ENCODE results near the gene TNNT2.
A peak's percentile ranks its signal among the peaks of the same experiment; 100 is the strongest.

TNNT2 gene

DNA sequence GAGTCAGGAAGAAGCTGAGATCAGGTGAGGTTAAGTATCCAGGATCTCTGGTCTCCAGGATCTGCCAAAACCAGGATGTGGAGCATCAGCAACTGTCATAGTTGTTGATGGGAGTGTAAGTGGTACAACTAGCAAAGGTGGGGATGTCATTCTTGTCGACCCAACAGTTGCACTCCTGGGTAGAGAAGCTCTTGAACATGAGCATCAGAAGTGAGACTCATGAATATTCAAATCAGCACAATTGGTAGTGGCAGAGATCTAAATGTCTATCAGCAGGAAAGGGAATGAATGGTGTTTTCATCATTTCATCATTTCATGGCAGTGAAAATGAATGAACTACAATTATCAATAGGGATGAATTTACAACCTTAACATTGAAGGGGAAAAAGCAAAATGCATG, 25.9 kb upstream of the TNNT2 start:
- DNase-seq (ENCODE audit: low read depth in 2 of 2): no peak

GRCh38 chr1:201401700-201402099, 24.2 kb upstream of the TNNT2 start:
- DNase-seq (ENCODE audit: low read depth in 2 of 2): no peak

DNA sequence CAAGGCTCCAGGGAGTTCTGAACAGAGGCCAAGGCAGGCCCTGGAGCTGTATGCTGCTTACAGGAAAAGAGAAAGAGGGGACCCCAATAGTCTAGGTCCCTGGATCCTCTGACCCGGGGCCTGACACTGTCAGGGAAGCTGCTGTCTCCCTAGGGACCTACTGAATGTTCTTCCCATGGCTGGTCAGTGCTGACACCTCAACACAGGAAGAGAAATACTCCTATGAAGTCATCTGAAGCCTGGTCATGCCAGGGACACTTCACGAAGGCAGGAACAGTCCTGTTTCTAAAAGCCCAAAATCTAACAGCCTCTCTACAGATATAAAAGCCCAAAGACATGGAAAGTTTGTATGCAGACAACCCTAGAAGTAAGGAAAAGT, 23.4 kb upstream of the TNNT2 start:
- no peak for DNase-seq (ENCODE audit: low read depth in 2 of 2)

- no peak for DNase-seq (ENCODE audit: low read depth in 2 of 2)
These were observed 22.9 kb upstream of the TNNT2 start for GRCh38 chr1:201400212-201400851.

- no peak for DNase-seq (ENCODE audit: low read depth in 2 of 2)
These were observed 22.1 kb upstream of the TNNT2 start for GRCh38 chr1:201399352-201400126.

DNA sequence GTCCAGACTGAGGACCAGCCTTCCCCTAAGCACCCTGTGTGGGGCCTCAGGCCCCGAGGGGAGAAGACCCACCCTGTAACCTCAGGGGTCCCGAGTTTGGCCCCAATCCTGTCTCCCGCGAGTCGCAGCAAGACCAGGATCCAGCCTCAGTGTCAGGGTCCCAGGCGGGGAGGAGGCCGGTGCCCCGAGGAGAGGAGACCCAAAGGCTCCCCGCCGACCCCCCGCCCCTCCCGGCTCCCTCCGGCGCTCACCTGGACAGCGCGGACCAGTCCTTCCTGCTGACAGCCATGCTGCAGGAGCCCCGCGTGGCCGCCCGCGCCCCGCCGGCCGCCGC, 21.5 kb upstream of the TNNT2 start, which contains the start of gene LAD1:
TSS of gene LAD1 (minus strand) at position 307 of the 334 bp plus-strand sequence. CDS start at position 289, 18 bp downstream.
- DNase-seq (ENCODE audit: low read depth in 2 of 2): no peak

- DNase-seq (ENCODE audit: low read depth in 2 of 2): no peak
These were observed 20.2 kb upstream of the TNNT2 start for GRCh38 chr1:201397675-201398074.

- no peak for DNase-seq (ENCODE audit: low read depth in 2 of 2)
These were observed 19.5 kb upstream of the TNNT2 start for GRCh38 chr1:201396861-201397464.

GRCh38 chr1:201395936-201396335, 18.5 kb upstream of the TNNT2 start:
- no peak for DNase-seq (ENCODE audit: low read depth in 2 of 2)

- DNase-seq (ENCODE audit: low read depth in 2 of 2): no peak
These were observed 17.1 kb upstream of the TNNT2 start for GRCh38 chr1:201394591-201394990.

- DNase-seq (ENCODE audit: low read depth in 2 of 2): no peak
These were observed 15.6 kb upstream of the TNNT2 start for GRCh38 chr1:201393076-201393475.

GRCh38 chr1:201391651-201392511, 14.4 kb upstream of the TNNT2 start:
- DNase-seq (ENCODE audit: low read depth in 2 of 2): no peak

DNA sequence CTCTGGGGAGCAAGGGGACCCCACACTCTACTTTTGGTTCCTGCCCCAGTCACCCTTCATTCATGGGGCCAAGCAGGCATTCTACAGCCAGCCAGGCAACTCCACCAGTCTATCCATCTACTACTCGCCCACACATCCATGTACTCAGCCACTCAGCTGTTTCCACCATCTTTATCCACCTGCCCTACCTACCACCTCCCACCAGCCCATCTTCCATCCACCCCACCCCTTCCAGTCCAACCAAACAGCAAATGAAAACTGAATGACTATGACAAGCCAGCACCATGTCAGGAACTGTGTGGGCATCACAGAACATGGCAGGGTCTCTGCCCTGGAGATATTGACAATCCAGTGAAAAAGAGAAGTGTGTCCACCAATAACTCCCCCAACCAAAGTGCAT, 13.7 kb upstream of the TNNT2 start:
- no peak for DNase-seq (ENCODE audit: low read depth in 2 of 2)

- DNase-seq (ENCODE audit: low read depth in 2 of 2): no peak
These were observed 11.6 kb upstream of the TNNT2 start for GRCh38 chr1:201389051-201389450.

GRCh38 chr1:201386208-201386607, 8.7 kb upstream of the TNNT2 start:
- DNase-seq (ENCODE audit: low read depth in 2 of 2): no peak

DNA sequence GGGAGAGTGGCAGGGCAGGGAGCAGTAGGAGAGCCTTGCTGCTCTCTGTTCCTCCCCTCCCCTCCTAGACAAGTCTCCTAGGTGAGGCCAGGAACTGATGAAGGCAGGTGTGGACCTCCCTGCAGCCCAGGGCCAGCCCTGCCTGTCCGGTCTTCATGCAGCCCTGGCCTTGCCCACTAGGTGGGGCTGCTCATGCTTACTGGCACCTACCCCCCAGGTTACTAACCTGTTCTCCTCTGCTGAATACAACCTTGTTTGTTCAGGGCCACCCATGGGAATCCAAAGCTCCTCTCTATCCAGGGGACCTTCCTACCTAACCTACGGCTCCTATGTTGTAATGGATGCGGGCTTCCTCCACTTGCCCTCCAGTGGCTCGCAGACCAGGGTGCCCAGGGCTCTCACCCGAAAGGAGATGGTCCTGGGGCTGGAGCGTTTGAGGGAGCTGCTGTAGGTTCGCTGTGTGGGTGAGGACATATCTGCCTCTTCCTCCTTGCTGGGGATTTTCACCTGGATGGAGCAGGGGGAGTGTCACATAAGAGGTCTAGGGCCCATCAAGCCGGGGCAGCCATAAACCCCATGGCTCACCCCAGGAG, 7.9 kb upstream of the TNNT2 start:
- peak in 1 of 2 donors; percentile 11 for DNase-seq (ENCODE audit: low read depth in 2 of 2)

- no peak for DNase-seq (ENCODE audit: low read depth in 2 of 2)
These were observed 6.9 kb upstream of the TNNT2 start for GRCh38 chr1:201384406-201384782.

- DNase-seq (ENCODE audit: low read depth in 2 of 2): no peak
These were observed 6.3 kb upstream of the TNNT2 start for GRCh38 chr1:201383647-201384405.

DNA sequence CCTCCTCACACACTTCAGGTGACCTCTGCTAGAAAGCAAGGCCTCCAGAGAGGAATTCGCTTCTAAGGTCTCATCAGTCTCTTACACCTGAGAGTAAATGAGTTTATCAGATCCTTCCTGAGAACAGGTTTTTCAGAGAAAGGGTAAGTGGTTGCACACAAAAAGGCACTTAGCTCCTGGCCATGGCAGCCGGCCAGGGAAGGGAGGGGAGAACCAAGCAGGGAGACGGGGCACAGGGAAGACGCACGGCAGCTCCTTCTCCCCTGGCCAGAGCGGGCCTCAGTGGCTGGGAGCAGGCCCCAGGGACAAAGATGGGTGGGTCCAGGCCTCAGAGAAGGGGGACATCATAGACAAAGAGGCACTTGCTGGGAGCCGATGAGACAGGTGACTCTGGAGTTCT, 3.6 kb upstream of the TNNT2 start:
- no peak for DNase-seq (ENCODE audit: low read depth in 2 of 2)

GRCh38 chr1:201379733-201380242, 2.3 kb upstream of the TNNT2 start:
- no peak for DNase-seq (ENCODE audit: low read depth in 2 of 2)

DNA sequence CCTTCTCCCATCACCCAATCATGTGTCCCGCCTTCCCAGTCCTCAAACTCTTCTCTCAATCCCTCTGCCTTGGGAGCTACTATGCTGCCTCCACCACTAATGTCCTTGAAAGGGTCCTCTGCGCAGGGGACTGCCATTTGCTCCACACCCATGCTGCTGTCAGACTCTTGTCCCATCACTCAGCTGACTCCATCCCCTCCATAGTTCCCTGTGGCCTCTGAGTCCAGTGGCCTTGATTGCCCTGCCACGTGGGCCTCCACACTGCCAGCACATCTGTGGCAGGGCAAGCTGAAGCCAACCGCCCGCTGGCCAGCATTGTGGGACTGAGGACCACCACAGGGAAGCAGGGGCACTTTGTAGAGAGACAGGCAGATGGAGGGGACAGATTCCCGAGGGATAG, 1.3 kb upstream of the TNNT2 start:
- DNase-seq (ENCODE audit: low read depth in 2 of 2): no peak
